Endodermal cell (in vitro differentiated cells): ENCODE results near the gene SLC10A2. TPM values are rescaled to one million over a fixed set of nuclear protein-coding genes. Genes with fewer than 3 reads are reported as not detected.

Experiments used
- DNase-seq: peaks from one replicate; pipeline ENCODE4 v3.0.0-alpha.2; 2017
- H3K27ac ChIP-seq: 2 replicates; pipeline ENCODE4 v1.5.1; 2013; ENCODE audit warnings: mild to moderate bottlenecking, low read depth, low read length, moderate library complexity
- H3K27me3 ChIP-seq: 2 replicates; pipeline ENCODE4 v1.6.1; 2013; ENCODE audit warnings: mild to moderate bottlenecking, low read length, moderate library complexity; ENCODE audit not compliant: insufficient read depth, control insufficient read depth, poor library complexity, severe bottlenecking
- H3K36me3 ChIP-seq: 2 replicates; pipeline ENCODE4 v1.7.0; 2013; ENCODE audit warnings: mild to moderate bottlenecking, low read length, moderate library complexity; ENCODE audit not compliant: control insufficient read depth, insufficient read depth
- H3K4me1 ChIP-seq: one replicate; pipeline ENCODE4 v1.7.0; 2013; ENCODE audit warnings: low read length; ENCODE audit not compliant: control insufficient read depth, insufficient read depth
- H3K4me3 ChIP-seq: 2 replicates; pipeline ENCODE4 v1.5.1; 2013; ENCODE audit warnings: mild to moderate bottlenecking, low read length, moderate library complexity
- H3K9ac ChIP-seq: 2 replicates; pipeline ENCODE4 v1.6.1; 2013; ENCODE audit warnings: mild to moderate bottlenecking, low read length, moderate library complexity; ENCODE audit not compliant: poor library complexity, severe bottlenecking; ENCODE audit errors: extremely low read depth
- H3K9me3 ChIP-seq: 2 replicates; pipeline ENCODE4 v1.6.1; 2013; ENCODE audit warnings: mild to moderate bottlenecking, low read length, moderate library complexity; ENCODE audit not compliant: control insufficient read depth
- H3K27ac Mint-ChIP-seq: 2 replicates; pipeline ENCODE4 v1.8.0; 2020; ENCODE audit warnings: mixed read lengths
- H3K27me3 Mint-ChIP-seq: 2 replicates; pipeline ENCODE4 v1.8.0; 2021; ENCODE audit warnings: mild to moderate bottlenecking, mixed read lengths; ENCODE audit not compliant: insufficient read depth
- H3K36me3 Mint-ChIP-seq: 2 replicates; pipeline ENCODE4 v1.8.0; 2020; ENCODE audit warnings: low read depth, mixed read lengths
- H3K4me1 Mint-ChIP-seq: 2 replicates; pipeline ENCODE4 v1.8.0; 2020; ENCODE audit warnings: mixed read lengths
- H3K4me3 Mint-ChIP-seq: 2 replicates; pipeline ENCODE4 v1.8.0; 2020; ENCODE audit warnings: mild to moderate bottlenecking, moderate library complexity, mixed read lengths
- H3K9me3 Mint-ChIP-seq: 2 replicates; pipeline ENCODE4 v1.8.0; 2020; ENCODE audit warnings: mild to moderate bottlenecking, mixed read lengths
- WGBS, 2 experiments: methylation state at CpG; one replicate each; pipeline versions ENCODE4 v1.1.5 to v1.1.7; 2013; ENCODE audit warnings: missing lambda C conversion rate in 2 of 2, mixed read lengths in 1 of 2; ENCODE audit not compliant: insufficient coverage in 1 of 2, insufficient read length in 1 of 2; 5-methylcytosine and 5-hydroxymethylcytosine counted together
- total RNA-seq, 2 donors: library from RNA; stranded (reverse); fragmentation: NEBNext Ultra II Directional in 1 of 2; extraction: Animal tissue kit (Norgen Biotek cat#: 25700) in 1 of 2; gene quantifications; 2 replicates in 1 of 2; 3 replicates in 1 of 2; pipeline ENCODE4 v1.2.1, GENCODE V29; 2021
- TF ChIP-seq, protein P1 (sequence below): fragments of 200-600 bp; sonication (generic); conservative IDR thresholded peaks from 2 replicates; pipeline ENCODE4 v1.5.0; 2021; ENCODE audit warnings: antibody characterized with exemption, mild to moderate bottlenecking

Gene SLC10A2
- total RNA-seq, 2 donors from 2014 or later = not detected

DNA sequence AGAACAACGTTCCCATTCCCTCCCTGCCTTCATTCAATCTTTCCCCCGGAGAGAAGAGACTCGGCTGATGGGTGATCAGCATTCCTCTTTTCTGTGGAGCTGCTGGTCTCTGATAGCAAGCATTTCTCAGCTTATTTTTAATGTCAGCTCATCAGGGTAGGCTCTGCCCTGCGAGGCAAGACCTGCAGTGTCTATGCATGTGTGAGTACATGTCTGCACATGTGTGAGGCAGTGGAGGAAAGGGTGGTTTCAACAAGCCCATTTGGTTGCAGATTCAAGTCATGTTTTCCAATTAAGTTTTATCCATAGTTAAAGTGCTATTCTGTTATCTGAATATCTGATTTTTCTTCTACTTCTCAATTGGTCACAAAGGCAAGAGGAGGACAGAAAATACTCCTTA, 19.5 kb downstream of the SLC10A2 start:
- no peaks in the 10 kb centered on the region for H3K9me3 ChIP-seq
- no peaks in the 10 kb centered on the region for H3K4me1 Mint-ChIP-seq
- no peaks in the 10 kb centered on the region for H3K4me1 ChIP-seq
- H3K27me3 ChIP-seq = no peaks in the 10 kb centered on the region
- no peak for DNase-seq
- no peak overlapping the region for H3K9ac ChIP-seq
- no peaks in the 10 kb centered on the region for H3K36me3 Mint-ChIP-seq
- H3K27ac ChIP-seq = no peak overlapping the region
- TF ChIP-seq, protein P1, sequence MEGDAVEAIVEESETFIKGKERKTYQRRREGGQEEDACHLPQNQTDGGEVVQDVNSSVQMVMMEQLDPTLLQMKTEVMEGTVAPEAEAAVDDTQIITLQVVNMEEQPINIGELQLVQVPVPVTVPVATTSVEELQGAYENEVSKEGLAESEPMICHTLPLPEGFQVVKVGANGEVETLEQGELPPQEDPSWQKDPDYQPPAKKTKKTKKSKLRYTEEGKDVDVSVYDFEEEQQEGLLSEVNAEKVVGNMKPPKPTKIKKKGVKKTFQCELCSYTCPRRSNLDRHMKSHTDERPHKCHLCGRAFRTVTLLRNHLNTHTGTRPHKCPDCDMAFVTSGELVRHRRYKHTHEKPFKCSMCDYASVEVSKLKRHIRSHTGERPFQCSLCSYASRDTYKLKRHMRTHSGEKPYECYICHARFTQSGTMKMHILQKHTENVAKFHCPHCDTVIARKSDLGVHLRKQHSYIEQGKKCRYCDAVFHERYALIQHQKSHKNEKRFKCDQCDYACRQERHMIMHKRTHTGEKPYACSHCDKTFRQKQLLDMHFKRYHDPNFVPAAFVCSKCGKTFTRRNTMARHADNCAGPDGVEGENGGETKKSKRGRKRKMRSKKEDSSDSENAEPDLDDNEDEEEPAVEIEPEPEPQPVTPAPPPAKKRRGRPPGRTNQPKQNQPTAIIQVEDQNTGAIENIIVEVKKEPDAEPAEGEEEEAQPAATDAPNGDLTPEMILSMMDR = no peak
- 90 to 100% methylated on average over 3 to 4 of the region's 4 CpGs for WGBS, 2 experiments
- no peak overlapping the region for H3K27ac Mint-ChIP-seq
- no peaks in the 10 kb centered on the region for H3K36me3 ChIP-seq
- no peak overlapping the region for H3K4me3 ChIP-seq
- H3K27me3 Mint-ChIP-seq = no peaks in the 10 kb centered on the region
- no peaks in the 10 kb centered on the region for H3K9me3 Mint-ChIP-seq
- no peak overlapping the region for H3K4me3 Mint-ChIP-seq

DNA sequence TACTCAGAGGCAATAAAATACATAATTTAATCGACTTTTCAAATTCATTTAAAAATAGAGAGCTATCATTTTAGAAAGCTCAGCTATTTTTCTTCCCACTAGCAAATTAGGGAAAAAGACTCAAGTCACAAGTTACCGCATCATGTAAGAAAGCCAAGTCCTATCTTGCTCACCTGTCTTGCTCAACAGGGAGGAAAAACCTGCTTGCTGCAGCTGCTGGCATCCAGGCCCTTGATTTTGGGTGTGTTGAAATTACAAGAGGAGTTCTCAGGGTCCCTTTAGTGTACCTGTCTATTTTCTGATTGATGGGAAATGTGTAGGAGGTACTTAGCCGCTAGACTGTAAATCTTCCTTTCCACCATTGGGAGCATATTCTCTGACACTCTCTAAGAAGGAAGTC, 22.2 kb downstream of the SLC10A2 start:
- TF ChIP-seq, protein P1 = no peak
- Mint-ChIP-seq H3K9me3 (no peaks in the 10 kb centered on the region), H3K27ac (no peak overlapping the region), H3K4me3 (no peak overlapping the region), H3K27me3 (no peaks in the 10 kb centered on the region), H3K36me3 (no peaks in the 10 kb centered on the region), H3K4me1 (peaks cover 7% of the 10 kb centered on the region)
- Histone ChIP-seq H3K9me3 (no peaks in the 10 kb centered on the region), H3K27me3 (no peaks in the 10 kb centered on the region), H3K4me1 (no peaks in the 10 kb centered on the region), H3K9ac (no peak overlapping the region), H3K27ac (no peak overlapping the region), H3K4me3 (no peak overlapping the region), H3K36me3 (no peaks in the 10 kb centered on the region)
- no peak for DNase-seq
- WGBS, 2 experiments = 86 to 100% methylated on average over 1 to 2 of the region's 3 CpGs

DNA sequence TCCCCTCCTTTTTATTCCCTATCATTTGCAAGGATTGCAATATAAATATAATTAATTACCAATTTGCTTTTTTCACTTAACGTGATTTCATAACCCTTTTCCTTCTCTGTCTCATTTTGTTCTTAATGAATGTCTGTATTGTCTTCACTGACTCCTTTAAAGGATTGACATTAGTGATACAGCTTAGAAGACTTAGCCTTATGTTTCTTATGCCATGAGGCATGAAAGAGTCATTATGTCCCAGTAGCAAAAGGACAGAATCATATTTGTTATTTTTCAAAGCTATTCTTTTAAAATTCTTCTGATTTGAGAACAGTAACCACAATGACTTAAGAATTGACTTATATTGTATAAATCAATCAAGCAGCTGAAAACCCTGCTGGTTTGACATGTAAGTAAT, 26.2 kb downstream of the SLC10A2 start:
- Histone ChIP-seq H3K36me3 (no peaks in the 10 kb centered on the region), H3K27me3 (no peaks in the 10 kb centered on the region), H3K9ac (no peak overlapping the region), H3K27ac (no peak overlapping the region), H3K4me1 (no peaks in the 10 kb centered on the region), H3K4me3 (no peak overlapping the region), H3K9me3 (no peaks in the 10 kb centered on the region)
- H3K36me3 Mint-ChIP-seq = no peaks in the 10 kb centered on the region
- no peak for DNase-seq
- no peaks in the 10 kb centered on the region for H3K9me3 Mint-ChIP-seq
- H3K27ac Mint-ChIP-seq = no peak overlapping the region
- TF ChIP-seq, protein P1 = no peak
- WGBS, 2 experiments = 78% methylated on average over 1 of the region's 1 CpG; no CpG with 5 or more reads in 1 of the 2 experiments
- H3K4me1 Mint-ChIP-seq = peaks cover 12% of the 10 kb centered on the region
- no peaks in the 10 kb centered on the region for H3K27me3 Mint-ChIP-seq
- H3K4me3 Mint-ChIP-seq = no peak overlapping the region
